Trophoblast cell (in vitro differentiated cells and primary cell): Measurements from ENCODE around the gene ASPSCR1.

ENCODE experiments used
- DNase-seq, 2 donors: peaks; one replicate each; pipeline ENCODE4 v3.0.0-alpha.2; 2016
- H2AFZ ChIP-seq: 2 replicates; pipeline ENCODE4 v1.6.1; 2013; ENCODE audit warnings: low read length, moderate library complexity, mild to moderate bottlenecking; ENCODE audit not compliant: insufficient read depth, poor library complexity
- H2AK5ac ChIP-seq: 2 replicates; pipeline ENCODE4 v1.6.1; 2013; ENCODE audit warnings: mild to moderate bottlenecking, low read length
- H2BK120ac ChIP-seq: 2 replicates; pipeline ENCODE4 v1.6.1; 2013; ENCODE audit warnings: low read length, mild to moderate bottlenecking, moderate library complexity; ENCODE audit not compliant: insufficient read depth, poor library complexity
- H2BK12ac ChIP-seq: 2 replicates; pipeline ENCODE4 v1.6.1; 2013; ENCODE audit warnings: mild to moderate bottlenecking, low read length, moderate library complexity
- H2BK5ac ChIP-seq: 2 replicates; pipeline ENCODE4 v1.6.1; 2013; ENCODE audit warnings: low read length, low read depth, moderate library complexity, mild to moderate bottlenecking; ENCODE audit not compliant: poor library complexity
- H3K14ac ChIP-seq: 2 replicates; pipeline ENCODE4 v1.6.1; 2013; ENCODE audit warnings: mild to moderate bottlenecking, low read length
- H3K18ac ChIP-seq: 2 replicates; pipeline ENCODE4 v1.6.1; 2013; ENCODE audit warnings: mild to moderate bottlenecking, low read length
- H3K23ac ChIP-seq: 2 replicates; pipeline ENCODE4 v1.6.1; 2013; ENCODE audit warnings: low read length
- H3K27ac ChIP-seq: 2 replicates; pipeline ENCODE4 v1.5.1; 2013; ENCODE audit warnings: low read depth, mild to moderate bottlenecking, inconsistent platforms, low read length, moderate library complexity
- H3K27me3 ChIP-seq: 2 replicates; pipeline ENCODE4 v1.6.1; 2013; ENCODE audit warnings: inconsistent platforms, mild to moderate bottlenecking, low read length, moderate library complexity; ENCODE audit not compliant: insufficient read depth
- H3K36me3 ChIP-seq, 2 experiments: 1 replicate in 1 of 2; 2 replicates in 1 of 2; pipeline ENCODE4 v1.6.1; 2013; ENCODE audit warnings: low read length in 2 of 2, mild to moderate bottlenecking in 2 of 2, moderate library complexity in 1 of 2; ENCODE audit not compliant: insufficient read depth in 2 of 2, control insufficient read depth in 1 of 2
- H3K4ac ChIP-seq: 2 replicates; pipeline ENCODE4 v1.6.1; 2013; ENCODE audit warnings: low read depth, mild to moderate bottlenecking, low read length, moderate library complexity
- H3K4me1 ChIP-seq, 2 experiments: 1 replicate in 1 of 2; 2 replicates in 1 of 2; pipeline ENCODE4 v1.6.1; 2013; ENCODE audit warnings: low read length in 2 of 2, mild to moderate bottlenecking in 2 of 2, moderate library complexity in 1 of 2; ENCODE audit not compliant: insufficient read depth in 2 of 2, control insufficient read depth in 1 of 2
- H3K4me2 ChIP-seq: 2 replicates; pipeline ENCODE4 v1.6.1; 2013; ENCODE audit warnings: inconsistent platforms, mild to moderate bottlenecking, low read length, moderate library complexity
- H3K4me3 ChIP-seq: 2 replicates; pipeline ENCODE4 v1.5.1; 2013; ENCODE audit warnings: mild to moderate bottlenecking, low read depth, low read length, inconsistent platforms
- H3K79me1 ChIP-seq: one replicate; pipeline ENCODE4 v1.6.1; 2013; ENCODE audit warnings: low read length
- H3K79me2 ChIP-seq: 2 replicates; pipeline ENCODE4 v1.6.1; 2013; ENCODE audit warnings: low read length, mild to moderate bottlenecking; ENCODE audit not compliant: control insufficient read depth, insufficient read depth, poor library complexity
- H3K9ac ChIP-seq: 2 replicates; pipeline ENCODE4 v1.6.1; 2013; ENCODE audit warnings: mild to moderate bottlenecking, low read length
- H3K9me3 ChIP-seq: 2 replicates; pipeline ENCODE4 v1.6.1; 2013; ENCODE audit warnings: low read depth, mild to moderate bottlenecking, control low read depth, inconsistent platforms, low read length; ENCODE audit not compliant: insufficient read depth
- H4K12ac ChIP-seq: 2 replicates; pipeline ENCODE4 v1.6.1; 2013; ENCODE audit warnings: low read depth, mild to moderate bottlenecking, low read length, moderate library complexity
- H4K8ac ChIP-seq: 2 replicates; pipeline ENCODE4 v1.6.1; 2013; ENCODE audit warnings: low read depth, mild to moderate bottlenecking, low read length, moderate library complexity
- H4K91ac ChIP-seq: one replicate; pipeline ENCODE4 v1.6.1; 2013; ENCODE audit warnings: low read depth, mild to moderate bottlenecking, low read length, moderate library complexity
- WGBS: extraction: QIAGEN DNeasy Blood & Tissue Kit; methylation state at CpG from one replicate; pipeline ENCODE4 v1.1.7; 2013; ENCODE audit warnings: missing lambda C conversion rate; ENCODE audit not compliant: insufficient read length, insufficient coverage; ENCODE audit errors: extremely low coverage; 5-methylcytosine and 5-hydroxymethylcytosine counted together

ASPSCR1 gene

DNA sequence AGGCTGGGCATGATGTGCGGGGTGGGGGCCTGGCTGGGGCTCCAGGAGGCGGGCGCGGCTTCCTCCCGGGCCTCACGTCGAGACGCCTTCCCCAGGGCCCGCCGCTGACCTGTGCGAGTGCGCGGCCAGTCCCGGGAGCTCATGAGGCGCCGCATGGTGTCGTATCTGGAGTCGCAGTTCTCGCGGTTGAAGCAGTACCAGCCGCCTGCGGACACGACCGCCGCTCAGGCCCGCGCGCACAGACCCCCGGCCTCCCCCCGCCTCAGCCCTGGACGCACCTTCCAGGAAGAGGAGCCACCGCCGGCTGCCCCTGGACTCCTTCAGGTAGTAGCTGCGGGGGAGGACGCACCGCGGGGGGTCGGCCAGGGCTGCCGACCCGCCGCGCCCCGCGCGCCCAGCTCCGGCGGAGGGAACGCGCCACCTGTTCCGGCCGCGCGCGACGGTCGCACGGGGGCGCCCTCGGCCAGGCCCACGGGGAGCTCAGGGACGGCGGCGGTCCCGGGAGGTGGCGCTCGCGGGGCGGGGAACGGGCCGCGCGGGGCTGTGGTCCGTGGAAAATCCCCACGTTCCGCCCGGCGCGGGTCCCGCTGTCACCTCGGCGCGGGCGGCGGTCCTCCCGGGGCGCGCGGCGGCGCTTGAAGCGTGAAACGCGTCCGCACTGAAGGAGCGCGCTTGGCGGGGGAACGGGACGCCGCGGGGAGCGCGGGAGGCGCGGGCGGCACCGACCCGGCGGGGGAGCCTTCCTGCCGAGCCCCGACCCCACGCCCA lies 17.9 kb upstream of the ASPSCR1 start:
- peak in 1 of 2 donors; percentile 79 for DNase-seq
- H3K14ac ChIP-seq, result peak overlapping the region; percentile 28
- peak overlapping the region; percentile 31 for H3K18ac ChIP-seq
- H3K4me1 ChIP-seq, result peaks cover 15 to 21% of the 10 kb centered on the region in 2 experiments
- H3K79me2 ChIP-seq, result peaks cover 3% of the 10 kb centered on the region
- peaks cover 35% of the 10 kb centered on the region for H3K27me3 ChIP-seq
- H3K9ac ChIP-seq, result no peak overlapping the region
- H3K4me2 ChIP-seq, result peak overlapping the region; percentile 78
- no peaks in the 10 kb centered on the region for H3K9me3 ChIP-seq
- no CpG with 5 or more reads among the region's 112 CpGs for WGBS
- peak overlapping the region; percentile 75 for H4K91ac ChIP-seq
- no peak overlapping the region for H3K23ac ChIP-seq
- peak overlapping the region; percentile 45 for H2BK12ac ChIP-seq
- H3K36me3 ChIP-seq, result peaks cover 0 to 3% of the 10 kb centered on the region in 2 experiments
- H3K27ac ChIP-seq, result no peak overlapping the region
- H4K8ac ChIP-seq, result peak overlapping the region; percentile 55
- no peak overlapping the region for H2BK5ac ChIP-seq
- peak overlapping the region; percentile 63 for H4K12ac ChIP-seq
- peak overlapping the region; percentile 64 for H2BK120ac ChIP-seq
- peak overlapping the region; percentile 79 for H2AFZ ChIP-seq
- H3K4ac ChIP-seq, result peak overlapping the region; percentile 51
- peaks cover 13% of the 10 kb centered on the region for H3K79me1 ChIP-seq
- peak overlapping the region; percentile 68 for H3K4me3 ChIP-seq
- H2AK5ac ChIP-seq, result peak overlapping the region; percentile 49

DNA sequence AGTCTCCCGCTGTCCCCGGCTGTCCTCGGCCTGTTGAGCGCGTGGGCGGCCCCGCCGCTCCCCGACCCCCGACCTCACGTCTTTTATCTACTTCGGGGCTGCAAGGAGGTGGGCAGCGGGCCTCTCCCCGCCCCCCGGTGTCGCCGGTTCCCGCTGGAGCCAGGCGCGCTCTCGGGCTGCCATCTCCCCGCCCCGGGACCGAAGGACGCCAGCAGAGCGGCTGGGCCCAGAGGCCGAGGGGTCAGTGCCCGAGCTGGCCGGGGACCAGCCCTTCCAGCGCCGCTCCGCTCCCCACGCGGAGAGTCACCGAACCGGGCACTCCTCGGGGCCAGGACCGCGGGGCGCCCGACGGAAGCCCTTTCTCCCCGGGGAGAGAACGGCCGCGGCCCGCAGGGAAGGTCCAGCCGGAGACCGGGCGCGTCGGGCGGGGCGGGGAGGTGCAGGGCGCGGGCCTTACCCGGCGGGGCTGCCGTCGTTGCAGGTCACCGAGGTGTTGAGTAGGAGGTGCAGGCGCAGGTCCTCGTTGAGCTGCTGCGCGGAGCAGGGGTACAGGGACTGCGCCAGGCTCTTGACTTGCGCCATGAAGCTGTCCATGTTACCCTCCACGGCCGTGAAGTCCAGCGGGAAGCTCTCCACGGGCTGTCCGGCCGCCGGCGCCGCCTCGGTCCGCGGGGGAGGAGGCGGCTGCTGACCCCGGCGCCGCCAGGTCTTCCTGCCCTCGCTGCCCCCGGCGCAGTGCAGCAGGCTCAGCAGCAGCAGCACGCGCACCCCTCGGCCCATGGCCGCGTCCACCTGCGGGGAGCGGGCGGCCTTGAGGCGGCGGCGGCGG lies 17.1 kb upstream of the ASPSCR1 start:
- DNase-seq, result peak in 1 of 2 donors; percentile 53
- peaks cover 15 to 21% of the 10 kb centered on the region in 2 experiments for H3K4me1 ChIP-seq
- no CpG with 5 or more reads among the region's 98 CpGs for WGBS
- H2BK120ac ChIP-seq, result peak overlapping the region; percentile 64
- H3K79me2 ChIP-seq, result peaks cover 3% of the 10 kb centered on the region
- peak overlapping the region; percentile 51 for H3K4ac ChIP-seq
- H3K4me3 ChIP-seq, result peak overlapping the region; percentile 68
- peaks cover 13% of the 10 kb centered on the region for H3K79me1 ChIP-seq
- peak overlapping the region; percentile 55 for H4K8ac ChIP-seq
- peak overlapping the region; percentile 75 for H4K91ac ChIP-seq
- peaks cover 0 to 3% of the 10 kb centered on the region in 2 experiments for H3K36me3 ChIP-seq
- no peak overlapping the region for H3K27ac ChIP-seq
- H3K14ac ChIP-seq, result peak overlapping the region; percentile 7
- H3K9me3 ChIP-seq, result no peaks in the 10 kb centered on the region
- no peak overlapping the region for H3K23ac ChIP-seq
- H3K27me3 ChIP-seq, result peaks cover 35% of the 10 kb centered on the region
- H3K18ac ChIP-seq, result peak overlapping the region; percentile 31
- peak overlapping the region; percentile 45 for H2BK12ac ChIP-seq
- no peak overlapping the region for H2BK5ac ChIP-seq
- H2AFZ ChIP-seq, result peak overlapping the region; percentile 79
- peak overlapping the region; percentile 63 for H4K12ac ChIP-seq
- H2AK5ac ChIP-seq, result no peak overlapping the region
- peak overlapping the region; percentile 78 for H3K4me2 ChIP-seq
- peak overlapping the region; percentile 20 for H3K9ac ChIP-seq

DNA sequence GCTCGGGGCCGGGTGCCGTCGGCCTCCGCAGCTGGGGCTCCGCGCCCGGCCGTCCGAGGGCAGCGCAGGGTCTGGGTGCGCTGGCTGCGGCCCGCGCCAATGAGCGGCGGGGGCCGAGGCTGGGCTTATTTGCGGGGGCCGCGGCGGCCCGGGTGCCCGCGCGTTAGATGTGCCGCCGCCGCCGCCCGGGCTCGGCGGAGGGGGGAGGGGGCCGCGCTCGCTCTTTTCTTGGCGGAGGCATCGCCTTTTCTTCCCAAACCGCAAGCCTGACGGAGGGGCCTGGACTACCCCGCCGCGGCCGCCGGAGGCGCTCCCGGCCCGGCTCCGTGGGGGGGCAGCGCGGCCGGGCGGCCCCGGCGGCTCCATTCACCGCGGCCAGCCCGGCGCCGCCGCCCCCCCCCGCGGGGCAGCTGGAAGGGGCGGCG lies 16.3 kb upstream of the ASPSCR1 start, which contains the start of gene NOTUM:
NOTUM (minus strand) TSS at position 101 of the 425 bp plus-strand sequence. CDS start 278 bp downstream, outside the sequence.
- Histone ChIP-seq H3K27ac (no peak within 1 kb of the TSS), H3K23ac (no peak within 1 kb of the TSS)
- WGBS, result no CpG with 5 or more reads among the region's 65 CpGs

More for the DNA sequence above, 16.3 kb upstream of the ASPSCR1 start, which contains the start of gene NOTUM:
- Histone ChIP-seq H2BK12ac (peak within 1 kb of the TSS; percentile 45), H3K4ac (peak within 1 kb of the TSS; percentile 51), H4K8ac (peak within 1 kb of the TSS; percentile 56), H2AK5ac (no peak within 1 kb of the TSS), H2BK5ac (no peak within 1 kb of the TSS), H3K27me3 (peaks cover 35% of the 10 kb centered on the region), H4K91ac (peak within 1 kb of the TSS; percentile 75), H3K4me2 (peak within 1 kb of the TSS; percentile 78), H4K12ac (peak within 1 kb of the TSS; percentile 63), H3K79me2 (peaks cover 3% of the 10 kb centered on the region), H3K9ac (peak within 1 kb of the TSS; percentile 20), H3K36me3 (peaks cover 0 to 3% of the 10 kb centered on the region in 2 experiments), H3K4me1 (peaks cover 15 to 21% of the 10 kb centered on the region in 2 experiments), H2BK120ac (peak within 1 kb of the TSS; percentile 64), H2AFZ (peak within 1 kb of the TSS; percentile 79), H3K14ac (peak within 1 kb of the TSS; percentile 50), H3K4me3 (peak within 1 kb of the TSS; percentile 68), H3K9me3 (no peaks in the 10 kb centered on the region), H3K18ac (peak within 1 kb of the TSS; percentile 31), H3K79me1 (peaks cover 13% of the 10 kb centered on the region)
- DNase-seq, result peak; percentile 63 to 88
